Endothelial cell of hepatic sinusoid (primary cell): ENCODE results near the gene RENBP.

Source experiments
- in situ Hi-C: cut with HindIII; loops from 2 replicates; pipeline ENCODE4 v1.10.0; 2017; ENCODE audit warnings: low sequenced_read_pairs

Gene RENBP

GRCh38 chrX:153901753-153902140 is 42.7 kb downstream of the RENBP start:
- in situ Hi-C loops, result loop anchor here (5.0 kb wide), 1 partner anchor 66 kb away; no protein-coding TSS in a partner anchor

- in situ Hi-C loops, result loop anchor here (5.0 kb wide), 1 partner anchor 66 kb away; no protein-coding TSS in a partner anchor
Observed at GRCh38 chrX:153900831-153901752, 43.4 kb downstream of the RENBP start.

- in situ Hi-C loops, result no loop called here
Observed at GRCh38 chrX:153897899-153898298, 46.5 kb downstream of the RENBP start.

- in situ Hi-C loops, result no loop called here
Observed at GRCh38 chrX:153889123-153889522, 55.3 kb downstream of the RENBP start.

- in situ Hi-C loops, result no loop called here
Observed at GRCh38 chrX:153888344-153888743, 56.1 kb downstream of the RENBP start.

GRCh38 chrX:153887385-153887784 is 57.1 kb downstream of the RENBP start:
- in situ Hi-C loops, result no loop called here

- in situ Hi-C loops, result no loop called here
Observed at GRCh38 chrX:153886915-153887314, 57.5 kb downstream of the RENBP start.

GRCh38 chrX:153885968-153886903 is 58.2 kb downstream of the RENBP start, which contains the start of gene L1CAM:
L1CAM (minus strand) TSS chrX:153886173; CDS start chrX:153875836, 10,337 bp downstream.
- in situ Hi-C loops, result no loop called here
